ENCODE measurements around the gene RNASE8. TPM values are rescaled to one million over a fixed set of nuclear protein-coding genes. Genes with fewer than 3 reads are reported as not detected.

The RNASE8 gene
- total RNA-seq, 1 donor from 2014 or later, result not detected

- intact Hi-C loops (cut with DNase I), result loop anchor here (5.0 kb wide), 1 partner anchor 361 kb away; the partner anchor contains the start of gene RNASE4
- DNase-seq (ENCODE audit: missing footprints), result no peak
- no peak for ATAC-seq
Measured at GRCh38 chr14:21043387-21043973, 14.1 kb upstream of the RNASE8 start.

- intact Hi-C loops (cut with DNase I), result loop anchor here (5.0 kb wide), 1 partner anchor 362 kb away; the partner anchor contains the start of gene RNASE4
- DNase-seq (ENCODE audit: missing footprints), result no peak
- ATAC-seq, result peak; percentile 22
Measured at GRCh38 chr14:21043974-21044618, 13.5 kb upstream of the RNASE8 start.

GRCh38 chr14:21047378-21047781 lies 10.2 kb upstream of the RNASE8 start:
- DNase-seq (ENCODE audit: missing footprints) (no peak), ATAC-seq (no peak)
- intact Hi-C loops (cut with DNase I), result no loop called here

- peak; percentile 50 for ATAC-seq
- intact Hi-C loops (cut with DNase I), result no loop called here
- DNase-seq (ENCODE audit: missing footprints), result no peak
Measured at GRCh38 chr14:21048638-21049037, 9.0 kb upstream of the RNASE8 start.

GRCh38 chr14:21049271-21049673 lies 8.3 kb upstream of the RNASE8 start:
- ATAC-seq (no peak), DNase-seq (ENCODE audit: missing footprints) (no peak)
- intact Hi-C loops (cut with DNase I), result no loop called here

GRCh38 chr14:21050597-21050996 lies 7.0 kb upstream of the RNASE8 start:
- intact Hi-C loops (cut with DNase I), result no loop called here
- DNase-seq (ENCODE audit: missing footprints) (no peak), ATAC-seq (no peak)

- ATAC-seq, result no peak
- DNase-seq (ENCODE audit: missing footprints), result no peak
- intact Hi-C loops (cut with DNase I), result no loop called here
Measured at GRCh38 chr14:21053184-21054122, 4.2 kb upstream of the RNASE8 start.

GRCh38 chr14:21054123-21054767 lies 3.4 kb upstream of the RNASE8 start:
- no peak for DNase-seq (ENCODE audit: missing footprints)
- intact Hi-C loops (cut with DNase I), result no loop called here
- ATAC-seq, result no peak

GRCh38 chr14:21054768-21055145 lies 2.9 kb upstream of the RNASE8 start:
- DNase-seq (ENCODE audit: missing footprints) (no peak), ATAC-seq (no peak)
- intact Hi-C loops (cut with DNase I), result no loop called here

GRCh38 chr14:21055432-21056117 lies 2.0 kb upstream of the RNASE8 start:
- intact Hi-C loops (cut with DNase I), result no loop called here

GRCh38 chr14:21056520-21057163 lies 980 bp upstream of the RNASE8 start:
- ATAC-seq (no peak), DNase-seq (ENCODE audit: missing footprints) (no peak)
- intact Hi-C loops (cut with DNase I), result no loop called here

More at GRCh38 chr14:21055432-21056117, 2.0 kb upstream of the RNASE8 start:
- DNase-seq (ENCODE audit: missing footprints) (no peak), ATAC-seq (no peak)

GRCh38 chr14:21058903-21059302 lies 1.3 kb downstream of the RNASE8 start:
- no peak for ATAC-seq
- intact Hi-C loops (cut with DNase I), result no loop called here
- no peak for DNase-seq (ENCODE audit: missing footprints)

GRCh38 chr14:21059842-21060613 lies 2.4 kb downstream of the RNASE8 start:
- no peak for ATAC-seq
- intact Hi-C loops (cut with DNase I), result no loop called here
- DNase-seq (ENCODE audit: missing footprints), result no peak

GRCh38 chr14:21060614-21061346 lies 3.2 kb downstream of the RNASE8 start:
- ATAC-seq, result no peak
- intact Hi-C loops (cut with DNase I), result no loop called here
- DNase-seq (ENCODE audit: missing footprints), result no peak

- DNase-seq (ENCODE audit: missing footprints) (no peak), ATAC-seq (no peak)
- intact Hi-C loops (cut with DNase I), result no loop called here
Measured at GRCh38 chr14:21061347-21061668, 3.7 kb downstream of the RNASE8 start.

GRCh38 chr14:21063479-21063878 lies 5.9 kb downstream of the RNASE8 start:
- intact Hi-C loops (cut with DNase I), result no loop called here
- ATAC-seq, result no peak
- DNase-seq (ENCODE audit: missing footprints), result no peak
